HG02623 (cell line): ENCODE results near the gene ANO6.
A peak's percentile ranks its signal among the peaks of the same experiment; 100 is the strongest.

Experiments
- ATAC-seq: cut with Tn5 transposase; IDR thresholded peaks from one replicate; pipeline ENCODE4 v1.9.1; 2021; ENCODE audit warnings: moderate library complexity; ENCODE audit not compliant: unreplicated experiment

ANO6 gene

GRCh38 chr12:45342171-45342570 lies 126.3 kb downstream of the ANO6 start:
- ATAC-seq = no peak

- no peak for ATAC-seq
Observed at GRCh38 chr12:45342848-45343247, 127.0 kb downstream of the ANO6 start.

DNA sequence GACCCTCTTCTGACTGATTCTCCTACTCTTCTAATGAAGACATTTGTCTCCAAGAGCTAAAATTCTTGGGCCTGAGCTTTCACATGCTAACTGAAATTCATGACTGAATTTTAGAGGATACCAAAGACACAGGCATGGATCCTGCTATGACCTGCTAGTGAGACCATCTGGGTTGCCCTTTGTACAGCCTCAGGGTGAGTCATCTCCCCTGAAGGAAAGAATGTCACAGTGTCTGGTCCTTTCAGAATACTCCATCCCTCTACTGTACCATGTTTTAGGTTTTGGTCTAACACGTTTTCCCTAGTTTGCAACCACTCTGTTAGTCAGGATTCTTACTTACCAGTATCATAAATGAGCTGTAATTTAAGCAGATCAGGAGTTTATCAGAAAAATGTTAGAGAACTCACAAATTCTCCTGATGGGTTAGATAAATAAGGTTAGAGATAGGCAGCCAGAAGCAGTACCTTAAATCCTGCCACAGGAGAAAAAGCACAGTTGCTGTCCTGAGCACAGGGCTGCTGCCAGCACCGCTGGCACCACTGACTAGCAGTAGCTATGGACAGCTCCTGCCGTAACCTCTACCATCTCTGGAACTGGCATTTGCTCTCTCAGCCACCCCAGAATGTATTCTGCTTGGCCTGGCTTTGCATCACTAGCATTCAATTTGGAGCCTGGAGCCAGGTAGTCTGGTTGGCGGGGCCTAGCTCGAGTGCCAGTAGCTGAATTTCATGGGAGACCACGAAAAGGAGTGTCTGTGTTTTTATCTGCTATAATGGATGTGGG lies 127.6 kb downstream of the ANO6 start:
- ATAC-seq = no peak

GRCh38 chr12:45348311-45348710 lies 132.4 kb downstream of the ANO6 start:
- ATAC-seq = no peak

GRCh38 chr12:45348986-45349385 lies 133.1 kb downstream of the ANO6 start:
- ATAC-seq = no peak

DNA sequence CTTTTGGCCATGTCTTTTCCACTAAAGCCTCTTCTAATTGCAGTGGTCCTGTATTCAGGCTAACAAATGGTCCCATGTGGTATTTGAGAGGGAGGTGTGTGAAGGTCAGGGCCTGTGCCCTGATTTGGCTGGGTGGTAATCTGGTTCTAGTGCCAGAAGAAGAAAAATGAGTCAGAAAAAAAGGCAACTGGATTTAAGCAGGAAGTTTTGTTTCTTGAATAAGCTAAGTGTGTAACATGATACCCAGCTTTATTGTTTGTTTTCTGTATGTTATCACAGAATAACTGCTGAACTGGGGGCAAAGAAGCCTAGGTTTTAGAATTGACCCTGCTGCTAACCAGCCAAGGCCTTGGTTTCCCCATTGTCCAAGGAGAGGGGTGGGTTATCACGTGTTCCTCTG lies 134.0 kb downstream of the ANO6 start:
- ATAC-seq = no peak

DNA sequence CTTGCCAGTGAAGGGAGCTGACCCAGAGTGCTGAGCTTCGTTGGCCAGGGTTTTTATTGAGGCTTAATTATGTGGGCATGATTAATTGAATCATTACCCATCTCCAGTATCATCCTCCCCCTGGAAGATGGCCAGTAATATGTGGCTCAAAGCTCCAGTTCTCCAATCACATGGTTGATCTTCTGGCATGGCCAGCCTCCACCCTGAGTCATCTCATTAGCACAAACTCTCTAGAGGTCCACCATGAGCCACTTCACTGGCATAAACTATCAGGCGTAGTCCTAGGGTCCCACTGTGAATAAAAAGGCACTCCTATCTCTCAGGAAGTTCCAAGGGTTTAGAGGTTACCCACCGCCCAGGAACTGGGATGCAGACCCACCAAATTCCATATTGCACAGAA lies 135.0 kb downstream of the ANO6 start:
- ATAC-seq = no peak

GRCh38 chr12:45351921-45352670 lies 136.2 kb downstream of the ANO6 start:
- ATAC-seq = no peak

GRCh38 chr12:45353944-45354343 lies 138.0 kb downstream of the ANO6 start:
- ATAC-seq = no peak

GRCh38 chr12:45354399-45354798 lies 138.5 kb downstream of the ANO6 start:
- ATAC-seq = peak; percentile 93

- no peak for ATAC-seq
Observed at GRCh38 chr12:45355730-45356129, 139.8 kb downstream of the ANO6 start.

DNA sequence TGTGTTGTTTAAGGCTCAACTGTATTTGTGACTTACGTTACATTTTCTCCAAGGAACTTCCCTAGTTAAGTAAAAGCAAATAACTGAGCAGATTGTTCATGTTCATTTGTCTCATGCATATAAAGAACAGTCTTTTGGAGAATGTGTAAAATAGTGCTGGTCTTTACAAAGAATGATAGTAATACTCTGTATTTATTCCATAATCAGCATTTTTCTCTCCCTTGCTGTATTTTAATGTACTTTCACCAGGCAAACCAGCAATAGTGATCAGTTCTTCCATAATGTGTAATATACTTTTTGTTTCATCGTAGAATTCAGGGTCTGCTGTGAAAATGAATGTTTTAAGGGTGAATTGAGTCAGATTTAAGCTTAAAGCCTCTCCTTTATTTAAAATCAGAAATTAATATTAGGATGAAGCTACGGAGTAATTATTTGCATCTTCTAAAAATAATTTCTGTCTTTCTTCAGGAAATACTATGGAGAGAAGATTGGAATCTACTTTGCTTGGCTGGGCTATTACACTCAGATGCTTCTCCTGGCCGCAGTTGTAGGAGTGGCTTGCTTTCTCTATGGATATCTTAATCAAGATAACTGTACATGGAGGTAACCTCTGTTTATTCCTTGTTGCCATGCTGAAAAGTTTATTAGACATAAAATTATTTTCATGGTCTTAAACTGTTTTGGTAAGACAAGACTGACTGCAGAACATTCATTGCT lies 141.1 kb downstream of the ANO6 start:
- no peak for ATAC-seq

- ATAC-seq = no peak
Observed at GRCh38 chr12:45357539-45358417, 141.9 kb downstream of the ANO6 start.

DNA sequence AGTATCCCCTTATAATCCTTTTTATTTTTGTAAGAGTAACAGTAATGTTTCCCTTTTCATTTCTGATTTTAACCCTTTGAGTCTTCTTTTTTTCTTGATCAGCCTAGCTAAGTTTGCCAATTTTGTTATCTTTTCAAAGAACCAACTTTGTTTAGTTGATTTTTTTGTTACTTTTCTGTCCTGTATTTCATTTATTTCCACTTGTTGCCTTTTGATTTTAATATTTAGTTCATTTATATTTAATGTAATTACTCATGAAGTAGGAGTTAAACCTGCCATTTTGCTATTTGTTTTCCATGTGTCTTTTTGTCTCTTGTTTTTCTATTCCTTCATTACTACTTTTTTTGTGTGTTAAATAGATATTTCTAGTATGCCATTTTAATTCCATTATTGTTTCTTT lies 146.4 kb downstream of the ANO6 start:
- ATAC-seq = no peak

- ATAC-seq = no peak
Observed at GRCh38 chr12:45363903-45364302, 148.0 kb downstream of the ANO6 start.

DNA sequence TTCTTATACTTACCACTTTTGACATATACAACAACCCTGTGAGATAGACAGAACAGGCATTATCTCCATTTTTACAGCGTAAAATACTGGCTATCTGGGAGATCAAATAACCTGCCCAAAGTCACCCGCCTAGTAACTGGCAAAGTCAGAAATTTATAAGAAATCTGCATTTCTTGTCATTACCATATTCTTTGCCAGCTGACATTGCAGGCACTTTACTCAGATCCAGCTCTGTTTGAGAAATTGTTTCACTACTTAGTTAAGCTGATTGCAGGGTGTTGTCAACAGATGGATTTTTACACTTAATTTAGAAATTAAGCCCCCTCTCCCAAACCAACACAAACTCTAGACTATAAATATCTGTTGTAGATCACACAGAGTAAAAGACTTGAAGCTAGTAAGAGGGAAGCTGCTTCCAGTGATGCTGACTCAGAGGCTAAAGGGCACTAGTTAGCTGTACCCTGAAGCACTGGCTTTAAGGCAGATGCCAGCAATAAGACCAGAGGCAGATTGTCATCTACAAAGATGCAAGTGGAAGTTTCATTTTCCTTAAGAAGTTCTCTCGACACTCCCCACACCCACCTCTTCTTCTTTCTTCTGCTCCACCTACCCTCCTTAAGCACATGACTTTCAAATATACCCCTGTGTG lies 153.1 kb downstream of the ANO6 start:
- no peak for ATAC-seq

GRCh38 chr12:45377815-45378214 lies 161.9 kb downstream of the ANO6 start:
- no peak for ATAC-seq

GRCh38 chr12:45379261-45379660 lies 163.4 kb downstream of the ANO6 start:
- ATAC-seq = no peak

- no peak for ATAC-seq
Observed at GRCh38 chr12:45381351-45381750, 165.5 kb downstream of the ANO6 start.

DNA sequence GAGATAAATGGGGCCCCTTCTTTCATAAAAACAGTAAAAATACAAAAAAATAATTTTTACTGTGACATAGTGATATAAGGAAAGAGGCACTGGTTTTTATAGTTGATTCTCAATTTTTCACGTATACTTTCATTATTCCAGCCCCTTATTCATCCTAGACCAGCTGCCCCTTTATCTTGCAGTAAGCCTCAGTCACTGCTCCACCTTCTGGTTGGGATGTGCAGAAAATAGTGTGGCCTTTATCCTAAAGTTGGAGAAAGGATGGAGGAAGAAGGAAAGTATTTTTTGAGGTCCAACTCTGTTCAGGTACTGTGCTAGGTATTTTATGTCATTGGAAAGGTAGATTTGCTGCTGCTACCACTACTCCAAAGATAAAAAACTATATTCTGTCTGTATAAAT lies 172.7 kb downstream of the ANO6 start:
- ATAC-seq = no peak
